HepG2 (cell line): ENCODE results near the gene MRPS17. TPM values are rescaled to one million over a fixed set of nuclear protein-coding genes. Genes with fewer than 3 reads are reported as not detected.

Experiments
- DR1 ChIP-seq: sonication (generic); formaldehyde crosslinking; IDR thresholded peaks from 2 replicates; pipeline ENCODE4 v1.8.0; 2021; ENCODE audit warnings: mild to moderate bottlenecking, missing genetic modification reagents, inconsistent platforms
- HMGA1 ChIP-seq: sonication (generic); formaldehyde crosslinking; conservative IDR thresholded peaks from 2 replicates; pipeline ENCODE4 v1.4.0; 2020; ENCODE audit warnings: missing genetic modification reagents
- HMGXB4 ChIP-seq, 2 experiments: sonication (generic) in 1 of 2; formaldehyde crosslinking in 1 of 2; IDR thresholded peaks; 2 replicates each; pipeline versions ENCODE4 v1.4.0 to v1.6.1; 2018 to 2020; ENCODE audit warnings: missing genetic modification reagents in 2 of 2, borderline replicate concordance in 1 of 2, low read depth in 1 of 2, mild to moderate bottlenecking in 1 of 2, missing biosample characterization in 1 of 2
- HOXD1 ChIP-seq: sonication (generic); formaldehyde crosslinking; IDR thresholded peaks from 2 replicates; pipeline ENCODE4 v1.5.0; 2020; ENCODE audit warnings: missing genetic modification reagents
- LBX2 ChIP-seq: sonication (generic); formaldehyde crosslinking; IDR thresholded peaks from 2 replicates; pipeline ENCODE4 v1.5.0; 2020; ENCODE audit warnings: missing genetic modification reagents, mild to moderate bottlenecking, borderline replicate concordance
- MBNL3 ChIP-seq: fragments of 250-450 bp; sonication (Bioruptor Pico); conservative IDR thresholded peaks from 2 replicates; pipeline ENCODE4 v1.8.0; 2022; ENCODE audit warnings: mild to moderate bottlenecking, inconsistent platforms
- MTF2 ChIP-seq: sonication (generic); formaldehyde crosslinking; IDR thresholded peaks from 2 replicates; pipeline ENCODE4 v1.5.0; 2020; ENCODE audit warnings: missing genetic modification reagents, borderline replicate concordance
- NFRKB ChIP-seq: fragments of 450-650 bp; IDR thresholded peaks from 2 replicates; pipeline ENCODE4 v1.6.1; 2017
- PCBP1 ChIP-seq: fragments of 200-400 bp; formaldehyde crosslinking; IDR thresholded peaks from 2 replicates; pipeline ENCODE4 v1.6.1; 2017; ENCODE audit warnings: mild to moderate bottlenecking, low read depth, low read length, borderline replicate concordance
- PHB2 ChIP-seq: fragments of 450-650 bp; IDR thresholded peaks from 2 replicates; pipeline ENCODE4 v1.6.1; 2018; ENCODE audit not compliant: partially characterized antibody
- PRDM4 ChIP-seq: sonication (generic); formaldehyde crosslinking; IDR thresholded peaks from 2 replicates; pipeline ENCODE4 v1.9.0; 2021; ENCODE audit warnings: missing genetic modification reagents, borderline replicate concordance
- PTBP1 ChIP-seq: fragments of 200-400 bp; formaldehyde crosslinking; IDR thresholded peaks from 2 replicates; pipeline ENCODE4 v1.6.1; 2018; ENCODE audit warnings: low read length, low read depth; ENCODE audit not compliant: poor library complexity, severe bottlenecking
- ZKSCAN5 ChIP-seq: sonication (generic); formaldehyde crosslinking; IDR thresholded peaks from 2 replicates; pipeline ENCODE4 v1.5.1; 2020; ENCODE audit warnings: mild to moderate bottlenecking, missing genetic modification reagents
- ZMYM3 ChIP-seq: sonication (generic); formaldehyde crosslinking; IDR thresholded peaks from 2 replicates; pipeline ENCODE4 v1.5.1; 2020; ENCODE audit warnings: mild to moderate bottlenecking, missing genetic modification reagents
- ZNF367 ChIP-seq: sonication (generic); formaldehyde crosslinking; IDR thresholded peaks from 2 replicates; pipeline ENCODE4 v1.4.0; 2020; ENCODE audit warnings: missing genetic modification reagents, borderline replicate concordance
- ZNF512B ChIP-seq: sonication (generic); formaldehyde crosslinking; IDR thresholded peaks from 2 replicates; pipeline ENCODE4 v1.5.1; 2020; ENCODE audit warnings: missing genetic modification reagents, mild to moderate bottlenecking, borderline replicate concordance
- ZNF562 ChIP-seq: sonication (generic); formaldehyde crosslinking; IDR thresholded peaks from 2 replicates; pipeline ENCODE4 v1.8.0; 2022; ENCODE audit warnings: missing genetic modification reagents, borderline replicate concordance
- ZNF710 ChIP-seq: sonication (generic); formaldehyde crosslinking; IDR thresholded peaks from 2 replicates; pipeline ENCODE4 v1.5.0; 2020; ENCODE audit warnings: mild to moderate bottlenecking, missing genetic modification reagents, borderline replicate concordance
- ZNF775 ChIP-seq: sonication (generic); formaldehyde crosslinking; IDR thresholded peaks from 2 replicates; pipeline ENCODE4 v1.4.0; 2020; ENCODE audit warnings: missing genetic modification reagents, mild to moderate bottlenecking, moderate library complexity, borderline replicate concordance
- polyA plus RNA-seq, 8 experiments: library from polyadenylated mRNA; depleted of rRNA in 3 of 8; stranded (reverse) in 7 of 8; unstranded in 1 of 8; fragments of >200 nt; fragmentation: Illumina TruSeq in 4 of 8; extraction: Trizol in 4 of 8; gene quantifications; 2 replicates each; pipeline versions ENCODE4 v1.2.1 to v1.2.3, GENCODE V29; 2011 to 2016; ENCODE audit warnings: low read depth in 4 of 8, missing spikeins in 1 of 8, mixed read lengths in 1 of 8; ENCODE audit not compliant: insufficient read depth in 1 of 8
- total RNA-seq, 5 experiments: library from RNA; depleted of rRNA; stranded (reverse); fragments of >200 nt; fragmentation: Illumina TruSeq; extraction: Trizol; gene quantifications; 2 replicates each; pipeline ENCODE4 v1.2.3, GENCODE V29; 2016; ENCODE audit warnings: low read depth in 1 of 5

MRPS17 gene
- total and polyA plus RNA-seq, 2 of the 13 experiments (the other 11 are each of a cell fraction or from before 2014, with no cell fraction given) = 14.9 to 31.3 TPM

GRCh38 chr7:55951637-55952351, at the start of gene MRPS17 (continued):
- TF ChIP-seq ZNF775 (CRISPR knock-in tag) (no peak), ZNF562 (no peak), ZNF512B (CRISPR knock-in tag) (no peak), MTF2 (CRISPR knock-in tag) (no peak), ZNF367 (no peak), ZMYM3 (CRISPR knock-in tag) (peak; percentile 61), ZKSCAN5 (peak; percentile 100), PRDM4 (CRISPR knock-in tag) (no peak), PHB2 (no peak), LBX2 (CRISPR knock-in tag) (peak; percentile 54; the same call in 1 of the 2 replicates), MBNL3 (CRISPR knock-in tag) (no peak), DR1 (CRISPR knock-in tag) (peak; percentile 92), HMGA1 (CRISPR knock-in tag) (no peak), NFRKB (no peak), PCBP1 (no peak), HOXD1 (CRISPR knock-in tag) (no peak), ZNF710 (CRISPR knock-in tag) (peak; percentile 48; the same call in 1 of the 2 replicates), PTBP1 (no peak), HMGXB4 (CRISPR knock-in tag; IDR thresholded peaks at IDR 0.05; ENCODE audit: borderline replicate concordance in 1 of 2, low read depth in 1 of 2) (peak; percentile 83 to 87)
